NOMO-1 treated with DMSO at 0.1 percent for 48 hours (cell line): ENCODE measurements around the gene MIS18A.
"Not testable (repeated sequence)": the region's sequence is repeated elsewhere in the genome, so short reads cannot be mapped to it uniquely, and the experiment has no call there.

ENCODE experiments used
- DNase-seq: peaks from one replicate; lab custom pipeline; 2025; ENCODE audit not compliant: unreplicated experiment; lab: John Stamatoyannopoulos, UW

Gene MIS18A

GRCh38 chr21:32278518-32279376, at the start of gene MIS18A:
Gene MIS18A (minus strand): TSS chr21:32279049. CDS start chr21:32279014, 35 bp downstream.
- DNase-seq, result peak; percentile 91

GRCh38 chr21:32328595-32328994, 49.7 kb upstream of the MIS18A start:
- no peak for DNase-seq

- DNase-seq, result no peak
These were observed 46.9 kb upstream of the MIS18A start for GRCh38 chr21:32325706-32326105.

GRCh38 chr21:32322676-32323075, 43.8 kb upstream of the MIS18A start:
- DNase-seq, result no peak

GRCh38 chr21:32322103-32322502, 43.3 kb upstream of the MIS18A start:
- DNase-seq, result no peak

GRCh38 chr21:32321480-32321879, 42.6 kb upstream of the MIS18A start:
- DNase-seq, result no peak

- DNase-seq, result no peak
These were observed 41.9 kb upstream of the MIS18A start for GRCh38 chr21:32320726-32321125.

- DNase-seq, result no peak
These were observed 41.2 kb upstream of the MIS18A start for GRCh38 chr21:32320059-32320458.

- DNase-seq, result no peak
These were observed 40.2 kb upstream of the MIS18A start for GRCh38 chr21:32319012-32319411.

- no peak for DNase-seq
These were observed 38.9 kb upstream of the MIS18A start for GRCh38 chr21:32317726-32318125.

- DNase-seq, result no peak
These were observed 37.7 kb upstream of the MIS18A start for GRCh38 chr21:32316361-32317215.

GRCh38 chr21:32315511-32316281, 36.8 kb upstream of the MIS18A start:
- no peak for DNase-seq

- no peak for DNase-seq
These were observed 36.0 kb upstream of the MIS18A start for GRCh38 chr21:32314806-32315205.

GRCh38 chr21:32312976-32313375, 34.1 kb upstream of the MIS18A start:
- DNase-seq, result no peak

GRCh38 chr21:32312326-32312725, 33.5 kb upstream of the MIS18A start:
- DNase-seq, result no peak

- no peak for DNase-seq
These were observed 32.8 kb upstream of the MIS18A start for GRCh38 chr21:32311621-32312020.

- DNase-seq, result not testable (repeated sequence)
These were observed 32.1 kb upstream of the MIS18A start for GRCh38 chr21:32310976-32311375.

- no peak for DNase-seq
These were observed 31.1 kb upstream of the MIS18A start for GRCh38 chr21:32309906-32310460.

- DNase-seq, result no peak
These were observed 29.8 kb upstream of the MIS18A start for GRCh38 chr21:32308696-32309095.

GRCh38 chr21:32307706-32308105, 28.9 kb upstream of the MIS18A start:
- DNase-seq, result no peak
